PC-3 (cell line): ENCODE measurements around the gene WRNIP1.

Experiments used
- CTCF ChIP-seq: fragments of 300-600 bp; sonication (generic); conservative IDR thresholded peaks from 2 replicates; pipeline ENCODE4 v1.5.1; 2017; ENCODE audit warnings: antibody characterized with exemption, low read depth, mild to moderate bottlenecking, low read length
- EZH2phosphoT487 ChIP-seq: fragments of 300-600 bp; sonication (generic); IDR thresholded peaks from 2 replicates; pipeline ENCODE4 v1.6.1; 2018; ENCODE audit warnings: mild to moderate bottlenecking, antibody characterized with exemption, low read length, borderline replicate concordance

- no peak for TF ChIP-seq EZH2phosphoT487
- no peak for TF ChIP-seq CTCF
These were observed 31.7 kb downstream of the WRNIP1 start for GRCh38 chr6:2796861-2797260.
